Naive B cell (primary cell): ENCODE data around the gene RSBN1L. TPM values are rescaled to one million over a fixed set of nuclear protein-coding genes. Genes with fewer than 3 reads are reported as not detected.

ENCODE experiments used
- ATAC-seq, 2 donors: fragments of 150-1000 bp; cut with Tn5 transposase; 2 replicates each; pipeline ENCODE4 v1.10.0; 2021; ENCODE audit warnings: low read depth in 2 of 2, mild to moderate bottlenecking in 2 of 2, moderate library complexity in 2 of 2
- DNase-seq: peaks from one replicate; pipeline ENCODE4 v3.0.0; 2022
- H3K27ac Mint-ChIP-seq, 6 donors: one replicate each; pipeline ENCODE4 v1.8.0; 2020 to 2022; ENCODE audit warnings: mild to moderate bottlenecking in 6 of 6, mixed read lengths in 6 of 6, moderate library complexity in 5 of 6, inconsistent platforms in 2 of 6
- H3K27me3 Mint-ChIP-seq, 3 donors: one replicate each; pipeline ENCODE4 v1.8.0; 2021 to 2022; ENCODE audit warnings: mixed read lengths in 3 of 3, mild to moderate bottlenecking in 1 of 3
- H3K36me3 Mint-ChIP-seq, 2 donors: one replicate each; pipeline ENCODE4 v1.8.0; 2020 to 2022; ENCODE audit warnings: mixed read lengths in 2 of 2, inconsistent platforms in 1 of 2, mild to moderate bottlenecking in 1 of 2
- H3K4me1 Mint-ChIP-seq, 3 donors: one replicate each; pipeline ENCODE4 v1.8.0; 2020 to 2022; ENCODE audit warnings: mixed read lengths in 3 of 3, inconsistent platforms in 1 of 3, mild to moderate bottlenecking in 1 of 3, moderate library complexity in 1 of 3
- H3K4me3 Mint-ChIP-seq, 8 donors: one replicate each; pipeline ENCODE4 v1.8.0; 2020 to 2022; ENCODE audit warnings: mild to moderate bottlenecking in 8 of 8, mixed read lengths in 8 of 8, moderate library complexity in 8 of 8, inconsistent platforms in 2 of 8
- H3K9me3 Mint-ChIP-seq, 7 donors: one replicate each; pipeline ENCODE4 v1.8.0; 2020 to 2022; ENCODE audit warnings: mixed read lengths in 7 of 7, mild to moderate bottlenecking in 5 of 7, inconsistent platforms in 2 of 7, moderate library complexity in 1 of 7
- polyA plus RNA-seq, 6 donors: library from polyadenylated mRNA; unstranded; fragments of 300-500 nt; fragmentation: Illumina TruSeq; gene quantifications; one replicate each; pipeline ENCODE4 v1.2.3, GENCODE V29; 2021; ENCODE audit warnings: low read depth in 6 of 6

The RSBN1L gene
- polyA plus RNA-seq, 6 donors from 2014 or later: 4.8 to 10.1 (median 9.2) TPM

DNA sequence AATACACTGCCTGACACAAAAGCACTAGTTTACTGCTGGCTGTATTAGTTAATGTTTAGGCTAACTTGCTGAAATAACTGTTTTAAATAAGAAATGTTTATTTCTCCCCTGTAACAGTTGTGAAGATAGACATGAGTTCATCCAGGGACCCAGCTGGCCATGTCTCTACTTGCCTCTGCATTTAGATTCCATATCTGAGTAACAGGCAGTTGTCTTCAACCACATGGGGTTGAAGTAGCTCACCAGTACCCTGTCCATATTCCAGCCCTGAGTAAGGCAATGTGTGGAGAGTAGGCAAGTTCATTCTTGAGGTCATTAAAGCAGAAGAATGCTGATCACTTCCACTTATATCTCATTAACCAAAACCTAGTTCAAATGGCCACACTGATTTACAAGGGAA lies 31.1 kb upstream of the RSBN1L start:
- H3K4me3 Mint-ChIP-seq: no peak overlapping the region
- H3K9me3 Mint-ChIP-seq: no peaks in the 10 kb centered on the region
- H3K4me1 Mint-ChIP-seq: no peaks in the 10 kb centered on the region
- H3K27ac Mint-ChIP-seq: peak overlapping the region in 1 of 6 donors; percentile 24
- no peaks in the 10 kb centered on the region for H3K36me3 Mint-ChIP-seq
- DNase-seq (no peak), ATAC-seq (no peak)
- H3K27me3 Mint-ChIP-seq: no peaks in the 10 kb centered on the region

DNA sequence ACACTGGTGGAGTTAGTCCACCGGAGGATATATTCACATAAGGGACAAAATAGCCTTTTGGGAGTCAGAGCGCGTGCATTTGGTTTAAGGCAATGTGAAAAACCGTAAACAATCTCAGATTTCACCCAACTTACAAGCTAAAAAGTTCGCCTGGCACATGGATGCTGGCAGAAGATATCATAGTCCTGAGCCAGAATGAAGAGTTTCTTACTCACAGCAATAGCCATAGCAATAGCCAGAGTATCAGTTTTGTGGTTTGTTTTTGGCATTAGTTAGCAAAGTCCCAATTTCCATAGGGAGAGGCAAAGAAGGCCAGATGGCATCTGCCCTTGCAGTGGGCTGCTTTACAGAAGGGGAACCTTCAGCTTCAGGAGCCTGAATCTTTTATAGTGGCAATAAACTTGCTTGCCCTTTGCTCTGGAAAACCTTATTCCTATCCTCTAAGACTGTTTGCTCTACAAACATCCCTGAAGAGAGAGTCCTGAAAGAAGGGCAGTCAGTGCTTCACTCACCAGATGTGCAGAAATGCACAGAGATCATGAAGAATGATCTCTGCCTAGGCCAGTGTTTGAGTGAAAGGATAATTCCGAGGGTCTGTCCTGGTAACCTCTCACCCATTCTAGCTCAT lies 28.7 kb upstream of the RSBN1L start:
- no peak for DNase-seq
- no peak overlapping the region for H3K27ac Mint-ChIP-seq
- no peak for ATAC-seq
- no peaks in the 10 kb centered on the region for H3K4me1 Mint-ChIP-seq
- H3K4me3 Mint-ChIP-seq: no peak overlapping the region
- H3K9me3 Mint-ChIP-seq: no peaks in the 10 kb centered on the region
- no peaks in the 10 kb centered on the region for H3K36me3 Mint-ChIP-seq
- H3K27me3 Mint-ChIP-seq: no peaks in the 10 kb centered on the region

DNA sequence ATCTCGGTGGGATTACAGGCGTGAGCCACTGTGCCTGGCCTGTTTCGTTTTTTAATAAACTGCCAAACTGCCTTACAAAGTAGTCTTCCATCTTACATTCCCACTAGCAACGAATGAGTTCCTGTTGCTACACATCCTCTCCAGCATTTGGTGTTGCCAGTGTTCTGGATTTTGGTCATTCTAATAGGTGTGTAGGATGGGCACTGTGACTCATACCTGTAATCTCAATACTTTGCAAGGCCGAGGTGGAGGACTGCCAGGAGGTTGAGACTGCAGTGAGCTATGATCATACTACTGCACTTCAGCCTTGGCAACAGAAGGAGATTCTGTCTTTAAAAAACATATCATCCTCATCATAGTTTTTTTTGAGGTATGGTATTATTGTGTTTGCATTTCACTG lies 21.4 kb upstream of the RSBN1L start:
- Mint-ChIP-seq H3K36me3 (no peaks in the 10 kb centered on the region), H3K27ac (no peak overlapping the region), H3K4me1 (no peaks in the 10 kb centered on the region), H3K9me3 (no peaks in the 10 kb centered on the region), H3K27me3 (no peaks in the 10 kb centered on the region), H3K4me3 (no peak overlapping the region)
- DNase-seq (no peak), ATAC-seq (no peak)

DNA sequence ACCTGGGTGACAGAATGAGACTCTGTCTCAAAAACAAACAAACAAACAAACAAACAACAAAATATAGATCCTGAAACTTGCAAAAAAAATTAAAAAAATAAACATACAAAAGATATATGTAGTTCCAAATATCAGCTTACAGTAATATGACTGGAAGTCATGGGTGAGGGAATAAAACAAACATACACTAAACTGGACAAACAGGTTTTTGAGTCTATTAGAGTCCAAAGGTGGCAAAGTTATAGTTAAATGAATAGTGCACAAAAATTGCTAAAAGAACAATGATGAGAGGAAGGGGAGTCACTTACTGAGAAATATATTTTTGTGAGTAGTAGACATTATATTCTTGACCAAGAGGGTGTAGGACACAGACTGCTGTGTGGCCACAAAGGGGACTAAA lies 16.7 kb upstream of the RSBN1L start:
- ATAC-seq: no peak
- Mint-ChIP-seq H3K27ac (no peak overlapping the region), H3K4me1 (no peaks in the 10 kb centered on the region), H3K9me3 (no peaks in the 10 kb centered on the region), H3K4me3 (no peak overlapping the region), H3K27me3 (no peaks in the 10 kb centered on the region), H3K36me3 (peaks cover 8 to 16% of the 10 kb centered on the region in 2 donors)
- no peak for DNase-seq

DNA sequence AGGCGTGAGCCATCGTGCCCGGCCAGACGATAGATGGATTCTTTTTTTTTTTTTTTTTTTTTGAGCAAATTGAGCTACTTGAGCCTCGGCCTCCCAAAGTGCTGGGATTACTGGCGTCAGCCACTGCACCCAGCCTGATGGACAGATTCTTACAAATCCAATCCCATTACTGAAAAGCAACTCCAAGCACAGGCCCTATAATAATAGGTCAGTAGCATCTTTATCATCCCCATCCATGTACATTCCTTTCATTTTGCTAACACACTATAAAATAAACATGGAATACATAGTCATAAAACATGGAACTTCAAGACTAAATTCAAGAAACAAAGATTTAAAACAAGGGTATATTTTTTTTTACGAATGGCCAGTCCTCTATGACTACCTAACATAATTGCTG lies 16.0 kb upstream of the RSBN1L start:
- H3K4me1 Mint-ChIP-seq: no peaks in the 10 kb centered on the region
- H3K9me3 Mint-ChIP-seq: no peaks in the 10 kb centered on the region
- DNase-seq (no peak), ATAC-seq (no peak)
- no peak overlapping the region for H3K27ac Mint-ChIP-seq
- H3K27me3 Mint-ChIP-seq: no peaks in the 10 kb centered on the region
- no peak overlapping the region for H3K4me3 Mint-ChIP-seq
- peaks cover 8 to 16% of the 10 kb centered on the region in 2 donors for H3K36me3 Mint-ChIP-seq

DNA sequence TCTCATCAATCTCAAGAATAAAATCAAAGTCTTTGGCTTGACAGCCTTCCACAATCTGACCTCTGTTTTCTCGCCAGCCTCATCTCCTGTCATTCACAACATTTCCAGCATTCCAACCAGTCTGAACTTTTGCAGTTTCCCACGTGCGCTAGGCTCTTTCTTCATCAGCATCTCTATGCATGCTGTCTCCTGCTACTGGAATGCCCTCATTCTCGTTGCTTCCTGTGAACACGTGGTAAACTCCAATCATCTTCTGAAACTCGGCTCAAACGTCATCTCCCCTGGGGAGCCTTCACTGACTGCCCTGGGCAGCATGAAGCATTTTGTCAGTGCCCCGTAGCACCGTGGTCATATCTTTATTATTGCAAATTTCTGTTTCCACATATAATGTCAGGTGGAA lies 12.2 kb upstream of the RSBN1L start:
- peaks cover 6 to 10% (median 7%) of the 10 kb centered on the region in 3 donors for H3K4me1 Mint-ChIP-seq
- no peaks in the 10 kb centered on the region for H3K27me3 Mint-ChIP-seq
- peaks cover 8 to 23% of the 10 kb centered on the region in 2 donors for H3K36me3 Mint-ChIP-seq
- no peak for ATAC-seq
- no peak overlapping the region for H3K4me3 Mint-ChIP-seq
- H3K27ac Mint-ChIP-seq: no peak overlapping the region
- H3K9me3 Mint-ChIP-seq: no peaks in the 10 kb centered on the region
- DNase-seq: no peak

DNA sequence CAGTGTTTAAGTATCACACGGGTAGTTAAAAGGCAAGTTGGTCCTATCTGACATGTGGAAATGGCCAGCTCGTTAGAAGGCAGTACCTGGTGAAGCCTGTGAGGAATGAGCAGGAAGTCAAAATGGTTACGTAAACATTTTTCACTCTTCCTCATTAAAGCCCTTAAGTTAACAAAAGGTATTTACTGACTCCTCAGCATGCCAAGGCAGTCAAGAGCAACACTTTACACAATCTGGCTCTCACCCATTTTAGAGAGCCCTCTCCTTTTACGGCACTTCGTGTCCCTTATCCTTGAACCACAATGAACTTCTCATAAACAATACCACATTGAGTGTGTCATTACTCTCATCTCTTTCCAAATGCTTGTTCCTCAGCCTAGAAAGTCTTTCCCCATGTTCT lies 11.0 kb upstream of the RSBN1L start:
- Mint-ChIP-seq H3K27ac (no peak overlapping the region), H3K9me3 (no peaks in the 10 kb centered on the region), H3K4me1 (peaks cover 6 to 10% (median 7%) of the 10 kb centered on the region in 3 donors), H3K27me3 (no peaks in the 10 kb centered on the region), H3K36me3 (peaks cover 8 to 23% of the 10 kb centered on the region in 2 donors), H3K4me3 (no peak overlapping the region)
- no peak for ATAC-seq
- DNase-seq: no peak

DNA sequence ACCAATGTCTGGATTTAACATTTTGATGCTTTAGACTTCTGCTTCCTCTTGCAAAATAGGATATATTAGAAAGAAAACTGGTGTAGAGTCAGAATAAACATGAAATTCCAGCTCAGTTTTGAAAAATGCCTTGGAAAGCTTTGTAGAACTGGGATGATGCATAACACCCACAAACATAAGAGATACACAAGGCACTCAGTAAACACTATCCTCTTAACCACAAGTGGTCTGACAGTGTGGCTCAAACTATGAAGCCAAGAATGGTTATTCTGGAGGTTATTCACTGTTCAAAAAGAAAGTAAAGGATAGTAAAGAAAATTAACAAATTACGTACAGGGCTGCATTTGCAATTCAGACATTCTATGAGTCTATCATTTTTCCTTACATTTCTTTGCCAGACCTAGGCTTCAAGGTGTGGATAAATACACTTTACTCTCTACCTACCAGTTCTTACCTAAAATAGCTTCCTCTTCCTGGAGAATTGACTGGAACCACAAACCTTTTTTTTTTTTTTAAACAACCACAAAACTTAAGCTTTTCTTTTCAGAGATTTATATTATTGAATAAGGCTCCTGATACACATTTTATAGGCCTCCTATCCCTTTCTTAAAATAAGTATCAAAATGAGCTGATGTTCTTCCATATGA lies 9.0 kb upstream of the RSBN1L start:
- Mint-ChIP-seq H3K36me3 (peaks cover 8 to 22% of the 10 kb centered on the region in 2 donors), H3K9me3 (no peaks in the 10 kb centered on the region), H3K4me3 (no peak overlapping the region), H3K4me1 (peaks cover 6 to 10% (median 7%) of the 10 kb centered on the region in 3 donors), H3K27me3 (no peaks in the 10 kb centered on the region), H3K27ac (no peak overlapping the region)
- ATAC-seq (no peak), DNase-seq (no peak)

DNA sequence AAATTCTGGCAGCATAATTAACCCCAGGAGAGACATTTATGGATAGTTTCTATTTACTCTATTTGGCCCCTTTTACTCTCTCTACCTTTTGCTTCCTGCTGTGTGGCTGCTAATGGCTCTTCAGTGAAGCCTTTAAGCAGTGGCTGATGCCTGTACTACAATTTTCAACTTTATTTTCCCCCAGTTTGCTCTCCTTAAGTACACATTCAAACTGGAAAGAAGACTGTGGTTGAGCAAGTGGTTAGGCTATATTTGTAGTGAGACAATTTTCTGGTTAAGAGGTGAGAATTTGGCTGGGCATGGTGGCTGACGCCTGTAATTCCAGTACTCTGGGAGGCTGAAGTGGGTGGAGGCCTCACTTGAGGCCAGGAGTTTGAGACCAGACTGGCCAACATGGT lies 8.5 kb upstream of the RSBN1L start:
- Mint-ChIP-seq H3K4me3 (peak overlapping the region in 1 of 8 donors; percentile 57), H3K9me3 (no peaks in the 10 kb centered on the region), H3K27me3 (no peaks in the 10 kb centered on the region), H3K4me1 (peaks cover 6 to 11% (median 10%) of the 10 kb centered on the region in 3 donors), H3K27ac (peak overlapping the region in 1 of 6 donors; percentile 37), H3K36me3 (peaks cover 8 to 17% of the 10 kb centered on the region in 2 donors)
- ATAC-seq (no peak), DNase-seq (no peak)

DNA sequence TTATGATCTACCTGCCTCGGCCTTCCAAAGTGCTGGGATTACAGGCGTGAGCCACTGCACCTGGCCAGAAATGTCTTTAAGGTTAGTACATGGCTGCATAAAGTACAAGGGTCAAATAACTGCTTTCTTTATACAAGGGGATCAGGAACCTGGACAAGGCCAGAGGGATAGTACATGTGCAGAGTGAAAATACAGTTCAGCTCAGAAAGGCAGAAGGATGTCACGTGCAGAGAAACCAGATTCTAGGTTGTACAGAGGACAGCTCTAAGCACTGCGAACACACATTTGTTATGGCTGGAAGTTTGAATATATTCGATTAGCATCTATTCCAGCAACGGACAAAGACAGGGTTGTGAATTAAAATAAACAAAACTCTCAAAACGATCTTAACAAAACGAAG lies 6.0 kb upstream of the RSBN1L start:
- H3K27ac Mint-ChIP-seq: no peak overlapping the region
- peaks cover 0 to 7% of the 10 kb centered on the region in 2 donors for H3K36me3 Mint-ChIP-seq
- DNase-seq (no peak), ATAC-seq (no peak)
- no peaks in the 10 kb centered on the region for H3K9me3 Mint-ChIP-seq
- no peaks in the 10 kb centered on the region for H3K27me3 Mint-ChIP-seq
- no peak overlapping the region for H3K4me3 Mint-ChIP-seq
- peaks cover 17 to 19% (median 18%) of the 10 kb centered on the region in 3 donors for H3K4me1 Mint-ChIP-seq

DNA sequence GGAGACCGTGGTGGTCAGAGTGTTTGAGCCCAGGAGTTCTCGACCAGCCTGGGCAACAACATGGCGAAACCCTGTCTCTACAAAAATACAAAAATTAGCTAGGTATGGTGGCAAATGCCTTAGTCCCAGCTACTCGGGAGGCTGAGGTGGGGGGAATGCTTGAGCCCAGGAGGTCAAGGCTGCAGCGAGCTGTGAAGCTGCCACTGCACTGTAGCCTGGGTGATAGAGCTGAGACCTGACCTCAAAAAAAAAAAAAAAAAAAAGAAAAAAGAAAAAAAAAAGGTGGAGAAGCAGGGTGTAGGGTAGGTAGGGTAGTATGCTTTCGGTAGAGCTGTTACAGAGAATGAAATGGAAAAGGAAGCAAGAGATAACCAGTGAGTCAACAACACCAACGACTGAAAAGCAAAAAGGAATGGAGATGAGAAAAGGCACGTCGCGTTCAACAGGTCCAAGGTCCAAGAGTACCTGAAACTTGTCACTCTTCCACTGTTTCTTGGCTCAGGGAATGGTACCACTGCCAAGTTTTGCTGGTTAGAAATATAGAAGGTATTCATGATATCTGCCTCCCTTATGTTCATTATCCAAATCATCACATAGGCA lies 4.3 kb upstream of the RSBN1L start:
- peak overlapping the region in 1 of 8 donors; percentile 85 for H3K4me3 Mint-ChIP-seq

DNA sequence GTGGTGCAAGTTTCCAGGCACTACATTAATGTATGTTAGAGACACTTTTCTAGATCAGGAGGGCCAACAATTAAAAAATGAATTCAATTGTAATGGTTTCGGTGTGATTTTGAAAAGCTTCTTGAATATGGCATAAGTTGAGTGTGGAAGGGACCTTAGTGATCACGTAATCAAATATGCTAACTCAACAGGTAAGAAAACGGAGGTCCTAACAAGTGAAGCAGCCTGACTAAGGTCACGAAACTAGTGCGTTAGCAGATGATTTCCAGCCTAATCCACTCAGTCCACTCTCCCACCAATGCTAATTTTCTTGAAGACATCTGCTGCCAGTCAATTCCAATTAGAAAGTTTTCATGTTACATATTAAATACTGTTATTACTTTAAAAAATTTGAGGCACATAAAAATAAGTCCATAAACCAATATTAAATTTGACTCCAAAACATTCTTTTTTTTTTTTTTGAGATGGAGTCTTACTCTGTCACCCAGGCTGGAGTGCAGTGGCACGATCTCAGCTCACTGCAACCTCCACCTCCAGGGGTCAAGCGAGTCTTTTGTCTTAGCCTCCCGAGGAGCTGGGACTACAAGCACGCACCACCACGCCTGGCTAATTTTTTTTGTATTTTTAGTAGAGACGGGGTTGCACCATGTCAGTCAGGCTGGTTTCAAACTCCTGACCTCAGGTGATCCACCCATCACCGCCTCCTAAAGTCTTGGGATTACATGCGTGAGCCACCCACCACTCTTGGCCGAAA lies 2.3 kb upstream of the RSBN1L start:
- Mint-ChIP-seq H3K4me1 (peaks cover 17 to 31% (median 19%) of the 10 kb centered on the region in 3 donors), H3K4me3 (peak overlapping the region; percentile 8 to 89 (median 42)), H3K36me3 (no peaks in the 10 kb centered on the region), H3K9me3 (no peaks in the 10 kb centered on the region), H3K27me3 (no peaks in the 10 kb centered on the region), H3K27ac (peak overlapping the region in 1 of 6 donors; percentile 34)
- DNase-seq (no peak), ATAC-seq (no peak)

More for the DNA sequence above, 4.3 kb upstream of the RSBN1L start:
- peaks cover 17 to 20% (median 18%) of the 10 kb centered on the region in 3 donors for H3K4me1 Mint-ChIP-seq
- no peaks in the 10 kb centered on the region for H3K9me3 Mint-ChIP-seq
- H3K27me3 Mint-ChIP-seq: no peaks in the 10 kb centered on the region
- no peak overlapping the region for H3K27ac Mint-ChIP-seq
- H3K36me3 Mint-ChIP-seq: peaks cover 0 to 7% of the 10 kb centered on the region in 2 donors
- DNase-seq: no peak
- no peak for ATAC-seq

DNA sequence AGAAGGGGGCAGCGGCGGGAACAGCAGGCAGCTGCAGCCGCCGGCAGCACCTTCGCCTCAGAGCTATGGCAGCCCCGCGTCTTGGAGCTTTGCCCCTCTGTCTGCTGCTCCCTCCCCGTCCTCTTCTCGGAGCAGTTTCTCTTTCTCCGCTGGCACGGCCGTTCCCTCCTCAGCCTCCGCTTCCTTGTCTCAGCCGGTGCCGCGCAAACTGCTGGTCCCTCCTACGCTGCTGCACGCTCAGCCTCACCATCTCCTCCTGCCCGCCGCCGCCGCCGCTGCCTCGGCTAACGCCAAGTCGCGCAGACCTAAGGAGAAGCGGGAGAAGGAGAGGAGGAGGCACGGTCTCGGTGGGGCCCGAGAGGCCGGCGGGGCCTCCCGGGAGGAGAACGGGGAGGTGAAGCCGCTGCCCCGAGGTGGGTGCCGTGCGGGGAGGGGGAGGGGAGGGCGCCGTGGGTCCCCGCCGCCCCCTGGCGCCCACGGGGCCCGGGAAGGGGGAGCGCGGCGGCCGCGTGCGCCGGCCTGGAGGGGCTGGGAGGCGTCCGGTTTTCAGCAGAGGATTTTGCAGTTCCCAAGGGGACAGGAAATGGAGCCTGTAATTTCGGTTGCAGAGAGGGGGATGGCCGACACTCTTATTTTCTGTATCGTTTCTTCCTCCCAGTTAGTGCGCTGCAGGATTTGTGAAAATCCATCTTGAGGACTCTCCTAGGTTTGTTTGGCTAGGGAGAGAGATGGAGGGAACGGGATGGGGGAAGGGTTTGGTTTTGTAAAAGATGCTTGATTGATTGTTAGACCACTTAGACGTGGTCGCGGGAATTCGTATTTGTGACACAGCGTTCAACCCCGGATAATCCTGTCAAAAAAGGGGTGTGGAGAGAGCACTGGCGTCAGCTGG lies 630 bp downstream of the RSBN1L start:
- no peak for DNase-seq
- peaks cover 4 to 7% of the 10 kb centered on the region in 2 donors for H3K36me3 Mint-ChIP-seq
- H3K27me3 Mint-ChIP-seq: no peaks in the 10 kb centered on the region
- ATAC-seq: peak; percentile 24 to 28
- H3K27ac Mint-ChIP-seq: peak overlapping the region; percentile 88 to 97 (median 96)
- no peaks in the 10 kb centered on the region for H3K9me3 Mint-ChIP-seq
- peaks cover 31 to 57% (median 44%) of the 10 kb centered on the region in 3 donors for H3K4me1 Mint-ChIP-seq
- peak overlapping the region; percentile 89 to 100 (median 98) for H3K4me3 Mint-ChIP-seq
